IMR-90 (cell line): ENCODE measurements around the gene RXFP4. TPM values are rescaled to one million over a fixed set of nuclear protein-coding genes. Genes with fewer than 3 reads are reported as not detected.

ENCODE experiments used
- ATAC-seq: fragments of 200-7000 bp; cut with Tn5 transposase; 2 replicates; pipeline ENCODE4 v1.9.1; 2020; ENCODE audit warnings: low read depth, mild to moderate bottlenecking, moderate library complexity
- BruUV-seq: library from RNA; stranded (reverse); fragments of 400-500 nt; replicated peaks from 2 replicates; lab custom pipeline; 2021; lab: Mats Ljungman, UMichigan
- CTCF ChIA-PET: fragments of 300-600 bp; formaldehyde crosslinking; extraction: SDS; loops from one replicate; lab custom pipeline; 2021; ENCODE audit warnings: antibody characterized with exemption; lab: Yijun Ruan, JAX
- POLR2A ChIA-PET: fragments of 300-600 bp; sonication (Branson Sonifier 250); formaldehyde crosslinking; loops from one replicate; lab custom pipeline; 2022; ENCODE audit warnings: antibody characterized with exemption; ENCODE audit not compliant: unreplicated experiment; lab: Charles Lee
- DNase-seq: peaks from one replicate; pipeline ENCODE4 v3.0.0; 2013
- H2AFZ ChIP-seq: replicated peaks from 2 replicates; pipeline ENCODE3; 2013; ENCODE audit warnings: low read length, mild to moderate bottlenecking; ENCODE audit not compliant: poor library complexity
- H2AK5ac ChIP-seq: 2 replicates; pipeline ENCODE4 v1.6.1; 2013; ENCODE audit warnings: low read depth, low read length, inconsistent platforms
- H2AK9ac ChIP-seq: replicated peaks from 2 replicates; pipeline ENCODE3; 2013; ENCODE audit warnings: mild to moderate bottlenecking, low read depth, low read length, moderate library complexity; ENCODE audit not compliant: poor library complexity
- H2BK120ac ChIP-seq: 2 replicates; pipeline ENCODE4 v1.6.1; 2013; ENCODE audit warnings: low read depth, low read length, inconsistent platforms
- H2BK15ac ChIP-seq: 3 replicates; pipeline ENCODE4 v1.6.1; 2013; ENCODE audit warnings: low read depth, low read length, inconsistent platforms
- H2BK20ac ChIP-seq: 2 replicates; pipeline ENCODE4 v1.6.1; 2013; ENCODE audit warnings: low read depth, mild to moderate bottlenecking, inconsistent platforms, low read length, moderate library complexity
- H2BK5ac ChIP-seq: 2 replicates; pipeline ENCODE4 v1.6.1; 2013; ENCODE audit warnings: mild to moderate bottlenecking, low read depth, low read length, inconsistent platforms; ENCODE audit not compliant: poor library complexity, severe bottlenecking
- H3K14ac ChIP-seq: replicated peaks from 2 replicates; pipeline ENCODE4 v1.6.1; 2013; ENCODE audit warnings: low read depth, low read length, inconsistent platforms
- H3K18ac ChIP-seq: 2 replicates; pipeline ENCODE4 v1.6.1; 2013; ENCODE audit warnings: low read depth, low read length, control low read depth
- H3K23ac ChIP-seq: 2 replicates; pipeline ENCODE4 v1.6.1; 2013; ENCODE audit warnings: low read depth, low read length, inconsistent platforms
- H3K27ac ChIP-seq: 2 replicates; pipeline ENCODE4 v1.5.1; 2013; ENCODE audit warnings: mild to moderate bottlenecking, control low read depth, low read length; ENCODE audit not compliant: insufficient read depth
- H3K27me3 ChIP-seq: 2 replicates; pipeline ENCODE4 v1.6.1; 2013; ENCODE audit warnings: low read length; ENCODE audit not compliant: control insufficient read depth, insufficient read depth
- H3K36me3 ChIP-seq: 2 replicates; pipeline ENCODE4 v1.6.1; 2013; ENCODE audit warnings: low read length, mixed read lengths; ENCODE audit not compliant: control insufficient read depth, insufficient read depth
- H3K4ac ChIP-seq: 2 replicates; pipeline ENCODE4 v1.6.1; 2013; ENCODE audit warnings: low read depth, low read length, inconsistent platforms
- H3K4me1 ChIP-seq: 2 replicates; pipeline ENCODE4 v1.6.1; 2013; ENCODE audit warnings: low read length, mixed read lengths; ENCODE audit not compliant: control insufficient read depth, insufficient read depth
- H3K4me2 ChIP-seq: 2 replicates; pipeline ENCODE4 v1.6.1; 2013; ENCODE audit warnings: low read depth, mild to moderate bottlenecking, control low read depth, low read length, moderate library complexity
- H3K4me3 ChIP-seq: 2 replicates; pipeline ENCODE4 v1.5.1; 2013; ENCODE audit warnings: low read depth, mild to moderate bottlenecking, control low read depth, low read length, moderate library complexity; ENCODE audit not compliant: insufficient read depth
- H3K56ac ChIP-seq: 2 replicates; pipeline ENCODE4 v1.6.1; 2013; ENCODE audit warnings: low read length, inconsistent platforms; ENCODE audit not compliant: insufficient read depth; ENCODE audit errors: extremely low read depth
- H3K79me1 ChIP-seq, 2 experiments: 2 replicates each; pipeline ENCODE4 v1.6.1; 2013; ENCODE audit warnings: low read length in 2 of 2, inconsistent platforms in 1 of 2, low read depth in 1 of 2
- H3K9ac ChIP-seq: 2 replicates; pipeline ENCODE4 v1.6.1; 2013; ENCODE audit warnings: low read depth, low read length, control low read depth
- H3K9me1 ChIP-seq: 2 replicates; pipeline ENCODE4 v1.6.1; 2013; ENCODE audit warnings: low read length, inconsistent platforms; ENCODE audit not compliant: insufficient read depth
- H3K9me3 ChIP-seq: 2 replicates; pipeline ENCODE4 v1.6.1; 2013; ENCODE audit warnings: low read length; ENCODE audit not compliant: control insufficient read depth, insufficient read depth
- H4K20me1 ChIP-seq: 2 replicates; pipeline ENCODE4 v1.6.1; 2013; ENCODE audit warnings: low read length, inconsistent platforms; ENCODE audit not compliant: insufficient read depth
- H4K5ac ChIP-seq: 2 replicates; pipeline ENCODE4 v1.6.1; 2013; ENCODE audit warnings: mild to moderate bottlenecking, low read depth, low read length, control low read depth
- H4K8ac ChIP-seq, 2 experiments: 2 replicates each; pipeline ENCODE4 v1.6.1; 2013; ENCODE audit warnings: low read depth in 2 of 2, low read length in 2 of 2, control low read depth in 1 of 2, inconsistent platforms in 1 of 2
- H4K91ac ChIP-seq: 2 replicates; pipeline ENCODE4 v1.6.1; 2013; ENCODE audit warnings: low read depth, low read length, inconsistent platforms; ENCODE audit not compliant: insufficient read depth
- CEBPB ChIP-seq: IDR thresholded peaks from 2 replicates; pipeline ENCODE4 v1.6.1; 2012; ENCODE audit warnings: low read depth, low read length, improper control_type of control experiment
- CHD1 ChIP-seq: IDR thresholded peaks from 2 replicates; pipeline ENCODE4 v1.6.1; 2012; ENCODE audit warnings: low read depth, low read length, improper control_type of control experiment
- MAZ ChIP-seq: IDR thresholded peaks from 2 replicates; pipeline ENCODE4 v1.6.1; 2012; ENCODE audit warnings: low read depth, mild to moderate bottlenecking, low read length, improper control_type of control experiment, moderate library complexity, borderline replicate concordance
- RFX5 ChIP-seq: IDR thresholded peaks from 2 replicates; pipeline ENCODE4 v1.8.0; 2012; ENCODE audit warnings: low read depth, mild to moderate bottlenecking, low read length, moderate library complexity
- WGBS, 2 experiments: methylation state at CpG; one replicate each; pipeline versions ENCODE4 v1.1.5 to v1.1.7; 2013; ENCODE audit warnings: missing lambda C conversion rate in 2 of 2; ENCODE audit not compliant: insufficient read length in 1 of 2; ENCODE audit errors: extremely low coverage in 2 of 2; 5-methylcytosine and 5-hydroxymethylcytosine counted together
- dilution Hi-C: fragments of 300-500 bp; cut with HindIII; formaldehyde crosslinking; loops from one replicate; pipeline ENCODE4 v1.14.3; 2018; ENCODE audit warnings: low sequenced_read_pairs; ENCODE audit not compliant: unreplicated experiment
- in situ Hi-C: fragments of 300-500 bp; cut with MboI; formaldehyde crosslinking; loops from 3 replicates; pipeline ENCODE4 v1.14.3; 2019; ENCODE audit warnings: low sequenced_read_pairs, inconsistent platforms, mixed read lengths
- intact Hi-C: fragments of 100-400 bp; cut with micrococcal nuclease; formaldehyde crosslinking; loops from 2 replicates; pipeline ENCODE4 v1.10.0; 2022
- polyA plus RNA-seq, 3 experiments: library from polyadenylated mRNA; depleted of rRNA; stranded (reverse); fragments of >200 nt; gene quantifications; 2 replicates each; pipeline ENCODE4 v1.2.3, GENCODE V29; 2012; ENCODE audit warnings: low replicate concordance in 1 of 3
- total RNA-seq: library from RNA; depleted of rRNA; stranded (reverse); fragments of >200 nt; gene quantifications from 2 replicates; pipeline ENCODE4 v1.2.3, GENCODE V29; 2012

The RXFP4 gene
- total and polyA plus RNA-seq, 2 of the 4 experiments (the other 2 are of a cell fraction) = not detected

DNA sequence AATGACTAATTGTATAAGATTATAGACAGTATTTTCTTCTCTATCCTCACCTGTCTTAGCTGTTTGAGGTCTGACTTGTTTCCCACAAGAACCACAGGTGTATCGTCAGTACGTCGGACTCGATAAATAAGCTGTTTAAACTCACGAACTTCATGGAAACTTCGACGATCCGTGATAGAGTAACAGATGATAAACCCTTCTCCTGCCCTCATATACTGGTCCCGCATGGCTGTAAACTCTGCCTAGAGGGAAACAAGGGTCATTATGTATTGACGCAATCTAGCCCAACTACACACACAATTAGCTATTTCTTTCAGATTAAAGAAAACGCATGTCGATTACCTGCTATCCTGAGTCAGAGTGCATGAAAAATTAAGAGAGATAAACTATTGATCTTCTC is 37.2 kb upstream of the RXFP4 start:
- Histone ChIP-seq H3K36me3 (peaks cover 59% of the 10 kb centered on the region), H2BK5ac (no peak overlapping the region), H3K14ac (no peak overlapping the region), H2AFZ (no peak overlapping the region), H4K91ac (no peak overlapping the region), H3K79me1 (peaks cover 36 to 45% of the 10 kb centered on the region in 2 experiments), H4K20me1 (no peaks in the 10 kb centered on the region; the same call in 1 of the 2 replicates), H4K8ac (no peak overlapping the region), H3K27me3 (no peaks in the 10 kb centered on the region), H3K23ac (no peak overlapping the region), H3K56ac (no peak overlapping the region), H2BK15ac (no peak overlapping the region), H3K9ac (no peak overlapping the region), H2AK9ac (no peak overlapping the region), H2AK5ac (no peak overlapping the region), H3K18ac (no peak overlapping the region), H2BK20ac (no peak overlapping the region), H4K5ac (no peak overlapping the region), H3K9me3 (no peaks in the 10 kb centered on the region), H3K4me2 (no peak overlapping the region), H3K4me1 (no peaks in the 10 kb centered on the region), H3K4me3 (no peak overlapping the region), H3K27ac (no peak overlapping the region), H3K9me1 (peaks cover 2% of the 10 kb centered on the region; the same call in 1 of the 2 replicates), H3K4ac (no peak overlapping the region), H2BK120ac (no peak overlapping the region)
- DNase-seq (no peak), ATAC-seq (no peak)
- WGBS, 2 experiments = 100% methylated on average over 4 of the region's 12 CpGs; no CpG with 5 or more reads in 1 of the 2 experiments
- CTCF ChIA-PET = interaction anchor here (0.6 to 1.8 kb wide), 2 partner anchors 10 to 84 kb away, joined by 3 to 8 read pairs; no protein-coding TSS in a partner anchor
- dilution Hi-C loops (no loop called here), in situ Hi-C loops (no loop called here), intact Hi-C loops (no loop called here)
- TF ChIP-seq CEBPB (no peak), CHD1 (no peak), RFX5 (no peak), MAZ (no peak)
- BruUV-seq = no TSS peak
- POLR2A ChIA-PET = no interaction called here
